HL-60/S4 treated with phorbol 12-myristate 13-acetate at 8.2 ng/mL for 4 days and 3 days (cell line): ENCODE measurements around the gene ACOT9.
"Not testable (repeated sequence)": the region's sequence is repeated elsewhere in the genome, so short reads cannot be mapped to it uniquely, and the experiment has no call there.

Experiments used
- in situ Hi-C: fragments of 300-500 bp; cut with MboI; formaldehyde crosslinking; loops from 2 replicates; pipeline ENCODE4 v1.15.0; 2022; ENCODE audit warnings: low sequenced_read_pairs

ACOT9 gene, protein sequence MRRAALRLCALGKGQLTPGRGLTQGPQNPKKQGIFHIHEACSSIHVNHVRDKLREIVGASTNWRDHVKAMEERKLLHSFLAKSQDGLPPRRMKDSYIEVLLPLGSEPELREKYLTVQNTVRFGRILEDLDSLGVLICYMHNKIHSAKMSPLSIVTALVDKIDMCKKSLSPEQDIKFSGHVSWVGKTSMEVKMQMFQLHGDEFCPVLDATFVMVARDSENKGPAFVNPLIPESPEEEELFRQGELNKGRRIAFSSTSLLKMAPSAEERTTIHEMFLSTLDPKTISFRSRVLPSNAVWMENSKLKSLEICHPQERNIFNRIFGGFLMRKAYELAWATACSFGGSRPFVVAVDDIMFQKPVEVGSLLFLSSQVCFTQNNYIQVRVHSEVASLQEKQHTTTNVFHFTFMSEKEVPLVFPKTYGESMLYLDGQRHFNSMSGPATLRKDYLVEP

GRCh38 chrX:23742697-23743622 is at the start of gene ACOT9:
Gene ACOT9, minus strand, starts transcription at chrX:23743276. Its CDS starts 132 bp downstream, at chrX:23743144.
- in situ Hi-C loops: no loop called here

DNA sequence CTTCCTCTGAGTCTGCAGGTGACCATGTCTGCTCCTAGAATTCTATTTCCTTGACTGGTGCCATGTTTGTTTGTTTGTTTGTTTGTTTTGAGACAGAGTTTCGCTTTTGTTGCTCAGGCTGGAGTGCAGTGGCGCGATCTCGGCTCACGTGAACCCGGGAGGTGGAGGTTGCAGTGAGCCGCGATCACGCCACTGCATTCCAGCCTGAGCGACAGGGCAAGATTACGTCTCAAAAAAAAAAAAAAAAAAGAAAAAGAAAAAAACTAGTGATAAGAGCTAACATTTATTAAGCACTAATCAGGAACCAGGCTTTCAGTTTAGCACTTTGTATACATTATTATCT is 47.0 kb upstream of the ACOT9 start:
- in situ Hi-C loops: loop anchor here (25.0 kb wide), 1 partner anchor 97 kb away; no protein-coding TSS in a partner anchor

DNA sequence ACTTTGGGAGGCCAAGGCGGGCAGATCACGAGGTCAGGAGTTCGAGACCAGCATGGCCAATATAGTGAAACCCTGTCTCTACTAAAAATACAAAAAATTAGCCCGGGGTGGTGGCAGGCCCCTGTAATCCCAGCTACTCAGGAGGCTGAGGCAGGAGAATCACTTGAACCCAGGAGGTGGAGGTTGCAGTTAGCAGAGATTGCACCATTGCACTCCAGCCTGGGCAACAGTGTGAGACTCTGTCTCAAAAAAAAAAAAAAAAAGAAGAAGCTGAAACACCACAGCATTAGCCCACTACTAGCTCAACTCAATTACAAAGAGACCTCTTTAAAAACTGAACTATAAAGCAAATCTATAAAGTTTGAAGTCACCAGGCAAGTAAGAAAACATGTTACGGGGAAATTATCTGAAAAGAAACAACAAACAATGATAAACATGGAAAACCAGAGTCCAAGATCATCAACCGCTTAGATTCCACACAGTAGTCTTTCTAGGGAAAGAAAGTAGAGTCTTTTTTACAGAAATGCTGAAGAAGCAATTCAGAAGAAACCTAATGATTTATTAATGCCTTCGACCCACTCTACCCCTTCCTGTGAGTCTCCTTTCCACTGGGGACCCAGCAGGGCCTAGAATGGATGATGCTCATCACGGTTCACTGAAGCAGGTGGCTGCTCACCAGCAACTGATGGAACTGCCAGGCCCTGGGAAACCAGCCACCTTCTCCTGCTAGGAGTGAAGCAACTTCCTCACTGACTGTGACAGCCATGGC is 46.5 kb upstream of the ACOT9 start:
- in situ Hi-C loops: loop anchor here (25.0 kb wide), 1 partner anchor 98 kb away; no protein-coding TSS in a partner anchor

GRCh38 chrX:23788946-23789345 is 45.9 kb upstream of the ACOT9 start:
- in situ Hi-C loops: loop anchor here (25.0 kb wide), 1 partner anchor 98 kb away; no protein-coding TSS in a partner anchor

- in situ Hi-C loops: loop anchor here (25.0 kb wide), 1 partner anchor 99 kb away; no protein-coding TSS in a partner anchor
Observed at GRCh38 chrX:23788521-23788920, 45.4 kb upstream of the ACOT9 start.

- in situ Hi-C loops: loop anchor here (25.0 kb wide), 1 partner anchor 100 kb away; no protein-coding TSS in a partner anchor
Observed at GRCh38 chrX:23787745-23788118, 44.7 kb upstream of the ACOT9 start.

DNA sequence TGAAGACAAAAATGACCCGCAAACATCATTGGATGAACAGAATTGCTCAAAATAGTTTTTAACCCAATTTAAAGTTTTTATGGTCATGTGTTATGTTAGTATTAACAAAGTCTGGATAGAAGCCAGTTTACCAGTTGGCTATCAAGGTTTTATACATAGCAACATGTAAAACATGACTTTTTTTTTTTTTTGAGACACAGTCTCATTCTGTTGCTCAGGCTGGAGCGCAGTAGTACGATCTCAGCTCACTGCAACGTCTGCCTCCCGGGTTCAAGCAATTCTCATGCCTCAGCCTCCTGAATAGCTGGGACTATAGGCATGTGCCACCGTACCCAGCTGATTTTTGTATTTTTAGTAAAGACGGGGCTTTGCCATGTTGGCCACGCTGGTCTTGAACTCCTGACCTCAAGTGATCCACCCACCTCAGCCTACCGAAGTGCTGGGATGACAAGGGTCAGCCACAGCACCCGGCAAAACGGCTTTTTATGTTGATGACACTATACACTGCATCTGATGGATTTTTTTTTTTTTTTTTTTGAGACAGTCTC is 43.3 kb upstream of the ACOT9 start:
- in situ Hi-C loops: loop anchor here (25.0 kb wide), 1 partner anchor 101 kb away; no protein-coding TSS in a partner anchor

GRCh38 chrX:23785580-23785979 is 42.5 kb upstream of the ACOT9 start:
- in situ Hi-C loops: loop anchor here (25.0 kb wide), 1 partner anchor 102 kb away; no protein-coding TSS in a partner anchor

- in situ Hi-C loops: loop anchor here (25.0 kb wide), 1 partner anchor 103 kb away; no protein-coding TSS in a partner anchor
Observed at GRCh38 chrX:23784470-23785331, 41.6 kb upstream of the ACOT9 start.

DNA sequence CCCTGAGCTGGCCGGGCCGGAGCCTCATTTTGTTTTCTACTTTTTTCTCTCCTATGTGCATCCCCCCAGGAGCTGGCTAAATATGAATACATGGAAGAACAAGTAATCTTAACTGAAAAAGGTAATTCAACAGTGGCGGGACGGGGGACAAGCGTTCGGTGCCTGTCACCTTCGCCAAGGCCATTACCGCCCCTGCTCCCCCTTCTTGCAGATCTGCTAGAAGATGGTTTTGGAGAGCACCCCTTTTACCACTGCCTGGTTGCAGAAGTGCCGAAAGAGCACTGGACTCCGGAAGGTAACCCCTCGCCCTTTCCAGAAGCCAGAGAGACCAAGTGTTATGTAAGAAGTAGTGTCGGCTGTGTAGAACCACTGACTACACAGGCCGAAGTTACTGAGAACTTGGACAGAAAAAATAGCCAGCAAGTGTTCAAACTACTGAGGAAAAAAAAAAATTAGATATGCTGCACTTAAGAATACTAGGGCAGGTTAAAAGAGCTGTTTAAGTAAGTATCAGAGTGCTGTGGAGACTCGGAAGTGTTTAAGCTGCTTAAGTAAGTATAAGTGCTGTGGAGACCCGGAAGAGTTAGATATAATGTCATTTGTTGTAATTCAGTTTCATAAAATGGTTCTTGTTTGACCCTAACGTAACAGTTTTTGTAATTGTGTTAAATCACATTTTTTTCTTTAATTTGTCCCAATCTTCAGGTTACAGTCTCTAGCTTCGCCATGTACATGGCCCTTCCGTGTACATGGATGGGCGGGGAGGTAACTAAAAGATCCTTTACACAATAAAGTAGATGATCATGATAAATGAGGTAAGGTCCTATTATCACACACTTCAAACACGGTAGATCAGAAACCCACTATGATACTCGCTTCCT is 40.8 kb upstream of the ACOT9 start:
- in situ Hi-C loops: loop anchor here (25.0 kb wide), 1 partner anchor 103 kb away; no protein-coding TSS in a partner anchor

- in situ Hi-C loops: loop anchor here (25.0 kb wide), 1 partner anchor 104 kb away; no protein-coding TSS in a partner anchor
Observed at GRCh38 chrX:23782863-23783588, 40.0 kb upstream of the ACOT9 start, which contains the start of gene SAT1. Gene SAT1, plus strand, starts transcription at chrX:23783173. Its CDS starts 179 bp downstream, at chrX:23783352.

DNA sequence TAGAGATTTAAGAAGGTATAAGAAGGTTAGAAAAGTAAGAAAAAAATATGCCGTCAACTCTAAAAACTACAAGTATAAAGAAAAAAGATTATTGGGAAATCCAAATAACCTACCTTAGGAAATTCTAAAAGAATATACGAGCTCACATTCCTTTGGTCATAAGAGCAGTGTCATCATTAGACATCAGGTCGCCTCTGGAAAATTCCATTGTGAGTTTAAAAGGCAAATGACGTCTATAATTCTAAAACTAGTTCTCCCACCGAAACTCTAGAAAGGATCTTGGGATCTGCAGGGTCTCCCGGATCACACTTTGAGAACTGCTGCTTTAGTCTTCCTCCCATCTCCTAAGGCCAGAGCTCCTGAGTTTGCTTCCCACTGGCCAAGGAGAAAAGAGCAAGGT is 39.4 kb upstream of the ACOT9 start:
- in situ Hi-C loops: loop anchor here (25.0 kb wide), 1 partner anchor 105 kb away; no protein-coding TSS in a partner anchor

GRCh38 chrX:23779025-23779424 is 35.9 kb upstream of the ACOT9 start:
- in situ Hi-C loops: loop anchor here (25.0 kb wide), 1 partner anchor 108 kb away; no protein-coding TSS in a partner anchor

DNA sequence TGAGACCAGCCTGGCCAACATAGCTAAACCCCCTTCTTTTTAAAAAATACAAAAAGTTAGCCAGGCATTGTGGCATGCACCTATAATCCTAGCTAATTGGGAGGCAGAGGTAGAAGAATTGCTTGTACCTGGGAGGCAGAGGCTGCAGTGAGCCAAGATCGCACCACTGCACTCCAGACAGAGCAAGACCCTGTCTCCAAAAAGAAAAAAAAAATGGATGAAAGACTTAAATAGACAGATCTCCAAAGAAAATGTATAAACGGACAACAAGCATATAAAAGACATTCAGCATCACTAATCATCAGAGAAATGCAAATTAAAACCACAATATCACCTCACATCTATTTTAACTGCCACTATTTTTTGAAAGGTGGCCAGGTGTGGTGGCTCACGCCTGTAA is 33.3 kb upstream of the ACOT9 start:
- in situ Hi-C loops: loop anchor here (25.0 kb wide), 1 partner anchor 111 kb away; no protein-coding TSS in a partner anchor

DNA sequence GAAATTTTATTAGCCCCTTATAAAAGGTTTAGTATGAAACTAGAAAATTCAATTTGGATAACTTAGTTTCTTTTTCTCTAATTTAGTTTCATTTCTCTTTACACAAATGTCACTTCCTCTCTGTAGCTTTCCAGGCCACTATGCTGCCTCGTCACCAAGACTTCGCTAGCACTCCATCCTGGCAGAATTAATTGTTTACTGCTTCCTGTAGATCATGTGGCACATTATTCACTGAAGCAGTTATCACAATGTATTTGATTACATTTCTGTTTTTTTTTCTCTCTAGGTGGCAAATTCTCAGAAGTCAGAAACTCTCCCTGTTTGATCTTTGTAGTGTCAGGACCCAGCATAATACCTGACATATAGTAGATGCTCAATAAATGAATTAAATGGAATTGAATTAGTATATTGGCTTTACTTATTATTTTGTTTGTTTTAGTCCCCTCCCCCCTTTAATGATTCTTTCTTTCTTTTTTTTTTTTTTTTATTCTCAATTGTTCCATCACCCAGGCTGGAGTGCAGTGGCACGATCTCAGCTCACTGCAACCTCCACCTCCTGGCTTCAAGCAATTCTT is 30.6 kb upstream of the ACOT9 start:
- in situ Hi-C loops: no loop called here

- in situ Hi-C loops: not testable (repeated sequence)
Observed at GRCh38 chrX:23771086-23771485, 28.0 kb upstream of the ACOT9 start.

DNA sequence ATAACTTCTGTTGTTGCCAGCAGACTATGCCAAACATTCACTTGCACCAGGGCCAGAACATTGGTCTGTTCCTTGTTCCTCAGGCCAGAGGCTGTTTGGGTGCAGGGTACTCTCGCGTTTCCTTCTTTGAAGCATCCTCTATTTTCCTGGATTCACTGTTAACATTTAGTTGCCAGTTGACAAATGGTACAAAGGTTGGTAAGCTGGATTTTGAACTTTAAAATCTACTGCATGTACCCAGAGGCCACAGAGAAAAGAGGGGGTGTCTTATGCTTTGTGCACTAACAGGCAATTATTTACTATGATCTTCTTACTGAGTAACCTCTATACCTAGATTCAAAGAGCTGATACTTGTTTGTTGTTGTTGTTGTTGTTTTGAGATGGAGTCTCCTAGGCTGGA is 27.1 kb upstream of the ACOT9 start:
- in situ Hi-C loops: no loop called here
